Activated naive CD4-positive, alpha-beta T cell treated with anti-CD3 and anti-CD28 coated beads, Interleukin-2, amount 50 U/mL, for 72 hours (primary cell): ENCODE measurements around the gene CCL2. TPM values are rescaled to one million over a fixed set of nuclear protein-coding genes. Genes with fewer than 3 reads are reported as not detected.

Experiments
- ATAC-seq, 2 donors: fragments of 150-1000 bp; cut with Tn5 transposase; 2 replicates each; pipeline ENCODE4 v1.10.0; 2021; ENCODE audit warnings: mild to moderate bottlenecking in 2 of 2, moderate library complexity in 2 of 2
- DNase-seq, 2 donors: peaks; one replicate each; pipeline ENCODE4 v3.0.0; 2021 to 2022; ENCODE audit warnings: low spot score in 2 of 2
- H3K27ac Mint-ChIP-seq, 2 donors: one replicate each; pipeline ENCODE4 v1.8.0; 2022; ENCODE audit warnings: mild to moderate bottlenecking in 2 of 2, mixed read lengths in 2 of 2
- H3K36me3 Mint-ChIP-seq, 2 donors: one replicate each; pipeline ENCODE4 v1.8.0; 2022; ENCODE audit warnings: mixed read lengths in 2 of 2
- H3K9me3 Mint-ChIP-seq, 2 donors: one replicate each; pipeline ENCODE4 v1.8.0; 2022; ENCODE audit warnings: mixed read lengths in 2 of 2
- total RNA-seq, 2 donors: library from RNA; stranded (reverse); gene quantifications; one replicate each; pipeline ENCODE4 v1.2.3, GENCODE V29; 2022

The CCL2 gene
- total RNA-seq, 2 donors from 2014 or later: not detected

DNA sequence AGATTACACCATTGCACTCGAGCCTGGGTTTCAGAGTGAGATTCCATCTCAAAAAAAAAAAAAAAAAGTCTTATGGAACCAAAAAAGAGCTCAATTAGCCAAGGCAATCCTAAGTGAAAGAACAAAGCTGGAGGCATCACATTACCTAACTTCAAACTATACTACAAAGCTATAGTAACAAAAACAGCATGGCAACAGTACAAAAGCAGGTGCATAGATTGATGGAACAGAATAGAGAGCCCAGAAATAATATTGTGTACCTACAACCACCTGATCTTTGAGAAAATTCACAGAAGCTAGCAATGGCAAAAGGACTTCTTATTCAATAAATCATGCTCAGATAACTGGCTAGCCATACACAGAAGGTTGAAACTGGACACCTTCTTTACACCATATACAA, 24.7 kb upstream of the CCL2 start:
- ATAC-seq: no peak

DNA sequence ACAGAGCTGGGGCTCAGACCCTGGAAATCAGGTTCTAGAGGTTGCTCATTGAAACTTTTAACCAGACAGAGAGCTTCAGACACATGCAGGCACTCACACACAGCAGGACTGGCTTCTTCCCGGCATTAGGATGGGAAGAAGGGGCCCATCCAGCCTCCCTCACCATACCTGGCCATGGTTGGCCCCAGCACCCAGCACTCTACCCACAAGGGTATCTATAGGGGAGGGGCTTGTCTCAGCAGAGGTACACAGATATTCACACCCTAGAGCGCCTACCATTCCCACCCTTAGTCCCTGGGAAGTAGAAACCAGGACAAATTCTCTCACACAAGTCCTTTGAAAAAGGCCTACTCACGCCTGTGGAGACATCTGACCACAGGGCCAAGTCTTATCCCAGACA, 20.5 kb upstream of the CCL2 start:
- ATAC-seq: no peak
- H3K36me3 Mint-ChIP-seq: peaks cover 0 to 2% of the 10 kb centered on the region in 2 donors

More for the DNA sequence above, 24.7 kb upstream of the CCL2 start:
- DNase-seq: no peak
- Mint-ChIP-seq H3K9me3 (peaks cover 4% of the 10 kb centered on the region in 2 donors), H3K36me3 (peaks cover 0 to 5% of the 10 kb centered on the region in 2 donors), H3K27ac (no peak overlapping the region)

GRCh38 chr17:34235389-34236028, 19.6 kb upstream of the CCL2 start:
- DNase-seq: no peak
- no peak overlapping the region for H3K27ac Mint-ChIP-seq
- ATAC-seq: no peak
- H3K9me3 Mint-ChIP-seq: peaks cover 0 to 2% of the 10 kb centered on the region in 2 donors
- no peaks in the 10 kb centered on the region for H3K36me3 Mint-ChIP-seq

More for the DNA sequence above, 20.5 kb upstream of the CCL2 start:
- Mint-ChIP-seq H3K9me3 (peaks cover 1 to 4% of the 10 kb centered on the region in 2 donors), H3K27ac (no peak overlapping the region)
- no peak for DNase-seq

GRCh38 chr17:34236281-34236892, 18.7 kb upstream of the CCL2 start:
- Mint-ChIP-seq H3K36me3 (no peaks in the 10 kb centered on the region), H3K9me3 (no peaks in the 10 kb centered on the region), H3K27ac (no peak overlapping the region)
- ATAC-seq: no peak
- DNase-seq: no peak

GRCh38 chr17:34237458-34237857, 17.6 kb upstream of the CCL2 start:
- H3K27ac Mint-ChIP-seq: no peak overlapping the region
- H3K36me3 Mint-ChIP-seq: no peaks in the 10 kb centered on the region
- ATAC-seq (no peak), DNase-seq (no peak)
- no peaks in the 10 kb centered on the region for H3K9me3 Mint-ChIP-seq

DNA sequence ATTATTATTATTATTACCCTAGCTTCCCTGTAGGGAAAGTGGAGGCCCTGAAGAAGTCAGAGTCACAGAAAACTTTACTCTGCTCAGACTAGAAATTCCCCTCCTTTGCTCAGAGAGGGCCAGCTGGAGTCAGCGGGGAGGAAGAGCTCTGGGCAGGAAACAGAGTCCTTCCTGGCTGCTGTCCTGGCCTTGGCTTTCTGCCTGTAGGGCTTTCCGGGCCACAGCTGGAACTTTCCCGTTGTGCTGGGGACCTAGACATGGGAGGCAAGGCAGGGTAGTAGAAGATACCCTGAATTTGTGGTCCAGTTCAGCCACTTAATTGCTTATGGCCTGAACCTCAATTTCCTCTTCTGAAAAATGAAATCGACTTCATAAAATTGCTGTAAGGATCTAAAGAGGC, 14.0 kb upstream of the CCL2 start:
- Mint-ChIP-seq H3K36me3 (no peaks in the 10 kb centered on the region), H3K9me3 (no peaks in the 10 kb centered on the region), H3K27ac (no peak overlapping the region)
- DNase-seq (no peak), ATAC-seq (no peak)

DNA sequence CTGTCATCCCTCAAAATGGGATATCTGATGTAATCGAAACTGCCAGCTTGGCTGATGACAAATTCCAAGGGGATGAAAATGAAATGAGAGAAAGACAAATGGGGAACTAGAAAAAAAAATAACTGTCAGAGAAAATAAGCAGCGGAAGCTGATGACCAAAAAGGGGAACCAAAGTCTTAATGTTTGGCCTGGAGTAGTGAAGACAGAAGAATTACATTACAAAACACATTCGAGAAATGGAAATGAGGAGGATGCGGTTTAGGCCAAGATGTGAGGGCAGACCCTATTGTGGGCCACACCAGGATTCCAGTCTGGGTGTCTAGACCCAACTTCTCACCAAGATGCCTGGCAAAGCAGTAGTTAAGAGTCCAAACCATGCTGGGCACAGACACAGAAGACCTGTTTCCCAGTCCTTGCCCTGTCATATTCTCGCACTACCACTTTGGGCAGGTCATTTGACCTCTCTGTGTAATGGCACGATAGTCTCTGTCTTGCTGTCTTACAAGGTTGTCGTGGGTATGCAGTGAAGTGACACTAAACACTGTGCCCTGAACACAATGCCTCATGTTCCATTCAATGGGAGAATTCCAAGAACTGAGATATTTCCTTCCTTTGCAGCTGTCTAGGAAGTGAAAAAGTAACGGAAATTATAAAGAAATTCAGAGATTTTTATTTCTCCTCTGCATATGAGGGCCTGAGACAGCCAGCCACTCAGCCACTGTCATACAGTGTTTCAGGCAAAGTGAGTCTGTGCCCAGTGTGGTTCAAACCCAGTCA, 12.3 kb upstream of the CCL2 start:
- ATAC-seq (no peak), DNase-seq (no peak)
- Mint-ChIP-seq H3K27ac (no peak overlapping the region), H3K9me3 (no peaks in the 10 kb centered on the region), H3K36me3 (no peaks in the 10 kb centered on the region)

GRCh38 chr17:34243364-34244320, 11.4 kb upstream of the CCL2 start:
- ATAC-seq (no peak), DNase-seq (no peak)
- no peak overlapping the region for H3K27ac Mint-ChIP-seq
- H3K9me3 Mint-ChIP-seq: no peaks in the 10 kb centered on the region
- H3K36me3 Mint-ChIP-seq: no peaks in the 10 kb centered on the region

DNA sequence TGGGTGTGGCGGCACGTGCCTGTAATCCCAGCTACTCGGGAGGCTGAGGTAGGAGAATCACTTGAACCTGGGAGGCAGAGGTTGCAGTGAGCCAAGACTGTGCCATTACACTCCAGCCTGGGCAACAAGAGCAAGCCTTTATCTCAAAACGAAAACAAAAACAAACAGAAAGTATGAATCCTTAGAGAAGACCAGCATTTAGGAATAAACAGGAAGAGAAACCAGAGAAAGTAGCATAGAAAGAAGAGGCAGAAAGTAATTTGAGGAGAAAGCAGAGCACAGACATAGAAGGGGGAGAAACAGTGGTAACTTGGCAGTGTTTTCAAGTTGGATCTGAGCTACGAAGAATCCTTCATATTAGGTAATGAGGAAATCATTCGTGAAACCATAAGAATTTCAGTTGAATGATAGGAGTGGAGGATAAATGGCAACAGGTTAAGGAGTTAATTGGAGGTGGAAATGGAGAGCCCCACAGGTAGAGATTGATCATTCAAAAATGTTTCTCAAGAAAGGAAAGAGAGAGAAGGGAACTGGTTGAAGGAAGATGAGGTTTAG, 9.7 kb upstream of the CCL2 start:
- Mint-ChIP-seq H3K27ac (no peak overlapping the region), H3K36me3 (no peaks in the 10 kb centered on the region), H3K9me3 (no peaks in the 10 kb centered on the region)
- ATAC-seq: no peak
- no peak for DNase-seq

DNA sequence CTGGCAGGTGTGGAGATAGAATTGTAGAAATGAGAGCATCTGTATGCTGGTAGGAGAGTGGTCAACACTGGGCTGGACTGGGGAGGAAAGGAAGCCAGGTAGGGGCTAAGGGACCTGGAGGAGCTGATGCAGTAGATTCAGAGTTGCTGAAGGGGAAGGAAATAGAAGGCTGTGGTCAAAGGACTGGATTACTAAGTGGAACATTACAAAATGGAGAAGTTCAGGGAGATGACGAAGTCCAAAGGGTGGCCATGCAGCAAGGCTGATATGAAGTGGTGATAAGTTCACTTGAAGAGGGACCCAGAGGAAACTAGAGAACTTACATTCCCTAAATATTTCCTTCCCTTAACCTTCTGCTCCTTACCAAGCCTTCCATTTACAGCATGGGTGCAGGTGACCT, 8.6 kb upstream of the CCL2 start:
- no peaks in the 10 kb centered on the region for H3K36me3 Mint-ChIP-seq
- DNase-seq (no peak), ATAC-seq (no peak)
- H3K9me3 Mint-ChIP-seq: no peaks in the 10 kb centered on the region
- H3K27ac Mint-ChIP-seq: no peak overlapping the region

DNA sequence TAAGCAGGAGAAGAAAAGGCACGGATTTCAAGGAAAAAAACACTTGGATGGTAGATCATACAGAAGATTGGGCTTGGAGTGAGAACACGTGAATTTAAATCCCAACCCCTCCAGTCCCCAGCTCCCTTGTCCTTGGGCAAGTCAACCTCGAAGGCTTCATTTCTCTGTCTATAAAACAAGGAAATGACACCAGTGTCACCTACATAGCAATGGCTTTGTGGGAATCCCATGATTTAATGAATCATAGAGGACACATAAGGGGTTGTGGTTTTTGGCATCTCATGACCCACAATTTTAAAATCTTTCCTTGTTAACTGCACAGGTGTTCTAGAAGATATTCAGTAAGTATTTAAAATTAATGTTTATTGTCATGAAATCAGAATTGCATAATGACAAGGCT, 8.2 kb upstream of the CCL2 start:
- H3K27ac Mint-ChIP-seq: no peak overlapping the region
- no peak for DNase-seq
- H3K9me3 Mint-ChIP-seq: no peaks in the 10 kb centered on the region
- no peak for ATAC-seq
- no peaks in the 10 kb centered on the region for H3K36me3 Mint-ChIP-seq

DNA sequence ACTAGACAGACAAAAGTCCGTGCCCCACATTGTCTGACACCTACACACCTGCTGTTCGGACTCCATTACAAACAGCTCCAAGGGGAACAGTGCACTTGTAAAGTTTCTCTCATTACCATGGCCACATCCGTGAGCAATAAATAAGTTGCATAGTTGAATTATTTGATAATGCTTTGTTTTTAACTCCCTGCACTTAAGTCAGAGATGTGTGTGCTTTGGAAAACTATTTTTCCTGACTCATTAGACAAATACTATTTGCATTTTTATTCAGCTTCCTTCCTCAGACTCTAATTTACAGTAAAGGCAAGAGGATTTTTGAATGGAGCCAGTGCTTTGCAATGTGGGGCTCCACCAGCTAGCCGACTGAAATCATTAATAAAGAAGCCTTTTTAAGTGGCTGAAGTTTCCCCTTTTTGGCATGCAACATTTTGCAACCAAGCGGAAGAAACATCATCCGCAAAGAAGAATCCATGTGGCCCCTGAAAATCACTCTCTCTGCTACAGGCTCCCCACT, 6.5 kb upstream of the CCL2 start:
- DNase-seq (no peak), ATAC-seq (no peak)
- no peaks in the 10 kb centered on the region for H3K9me3 Mint-ChIP-seq
- H3K36me3 Mint-ChIP-seq: no peaks in the 10 kb centered on the region
- no peak overlapping the region for H3K27ac Mint-ChIP-seq

GRCh38 chr17:34249061-34249460, 6.0 kb upstream of the CCL2 start:
- DNase-seq (no peak), ATAC-seq (no peak)
- Mint-ChIP-seq H3K36me3 (no peaks in the 10 kb centered on the region), H3K9me3 (no peaks in the 10 kb centered on the region), H3K27ac (no peak overlapping the region)

DNA sequence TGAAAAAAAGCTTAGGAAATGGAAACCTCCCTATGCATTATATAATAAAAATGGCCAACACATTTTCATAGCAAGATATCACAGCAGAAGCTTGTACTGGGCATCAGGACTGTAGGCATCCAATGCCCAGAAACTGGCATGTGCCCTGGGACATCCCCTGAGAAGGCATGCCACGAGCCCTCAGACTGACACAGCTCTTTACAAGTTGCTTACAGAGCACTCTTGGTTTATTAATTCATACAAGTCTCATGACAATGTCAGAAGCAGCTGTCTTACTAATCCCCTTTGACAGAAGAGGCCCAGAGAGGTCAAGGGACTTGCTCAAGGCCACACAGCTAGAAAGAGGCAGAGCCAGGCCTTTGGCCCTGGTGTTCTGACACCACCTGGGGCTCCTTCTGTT, 5.6 kb upstream of the CCL2 start:
- H3K9me3 Mint-ChIP-seq: no peaks in the 10 kb centered on the region
- no peak for ATAC-seq

GRCh38 chr17:34251186-34251585, 3.9 kb upstream of the CCL2 start:
- Mint-ChIP-seq H3K9me3 (no peaks in the 10 kb centered on the region), H3K27ac (no peak overlapping the region), H3K36me3 (no peaks in the 10 kb centered on the region)
- no peak for ATAC-seq
- no peak for DNase-seq

More for the DNA sequence above, 5.6 kb upstream of the CCL2 start:
- H3K36me3 Mint-ChIP-seq: no peaks in the 10 kb centered on the region
- DNase-seq: no peak
- H3K27ac Mint-ChIP-seq: no peak overlapping the region

DNA sequence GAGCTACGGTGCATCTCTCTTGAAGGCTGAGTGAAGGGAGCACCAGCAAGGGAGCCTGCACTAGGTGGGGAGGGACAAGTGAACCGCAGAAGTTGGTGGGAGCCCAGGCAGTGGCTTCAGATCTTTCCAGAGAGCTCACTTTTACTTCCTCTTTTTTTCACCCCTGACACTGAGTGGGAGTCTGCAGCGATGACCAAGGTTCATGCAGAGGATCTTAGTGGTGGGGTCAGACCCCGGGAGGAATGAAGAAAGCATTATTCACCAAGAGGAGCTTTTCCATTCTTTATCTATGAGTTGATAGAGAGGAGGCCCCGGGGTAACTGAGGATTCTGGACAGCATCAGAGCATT, 3.0 kb upstream of the CCL2 start:
- DNase-seq (no peak), ATAC-seq (no peak)
- no peaks in the 10 kb centered on the region for H3K9me3 Mint-ChIP-seq
- no peaks in the 10 kb centered on the region for H3K36me3 Mint-ChIP-seq
- H3K27ac Mint-ChIP-seq: no peak overlapping the region
